ENCODE data around the gene GPR156. TPM values are rescaled to one million over a fixed set of nuclear protein-coding genes. Genes with fewer than 3 reads are reported as not detected.

Gene GPR156
- total and polyA plus RNA-seq, 9 of the 15 experiments (the other 6 are each of a cell fraction or from before 2014, with no cell fraction given): 0.07 to 0.14 (median 0.12) TPM; not detected in 5

- FAIRE-seq: no peak
- Histone ChIP-seq H3K4me3 (no peak overlapping the region), H3K4me2 (ENCODE audit: insufficient read depth, low read length) (no peak overlapping the region), H3K27me3 (ENCODE audit: control insufficient read depth in 2 of 2, insufficient read depth in 2 of 2, low read length in 2 of 2) (peaks cover 4 to 19% of the 10 kb centered on the region in 2 experiments; a peak in 4 of 5 replicates), H3K9ac (ENCODE audit: insufficient read depth in 1 of 2, low read depth in 2 of 2, low read length in 2 of 2) (no peak overlapping the region), H3K36me3 (ENCODE audit: control insufficient read depth, insufficient read depth, low read length) (no peaks in the 10 kb centered on the region), H2AFZ (ENCODE audit: low read depth, low read length) (no peak overlapping the region), H3K9me1 (ENCODE audit: control insufficient read depth, insufficient read depth, low read length) (no peaks in the 10 kb centered on the region), H4K20me1 (replicated peaks; ENCODE audit: control insufficient read depth, insufficient read depth, low read length) (no peaks in the 10 kb centered on the region), H3K9me3 (replicated peaks; ENCODE audit: control insufficient read depth, insufficient read depth, low read depth, low read length) (no peaks in the 10 kb centered on the region), H3K27ac (ENCODE audit: extremely low read depth, low read depth, low read length) (no peak overlapping the region), H3K79me2 (ENCODE audit: control insufficient read depth, insufficient read depth, low read length) (no peaks in the 10 kb centered on the region), H3K4me1 (replicated peaks in 1 of 2; ENCODE audit: control insufficient read depth in 2 of 2, insufficient read depth in 2 of 2, low read length in 2 of 2) (peaks cover 0 to 8% of the 10 kb centered on the region in 2 experiments; a peak in 2 of 5 replicates)
- in situ Hi-C loops (cut with MboI): no loop called here
- ChIA-PET CTCF (ENCODE audit: low intra/inter-chr PET ratio) (no interaction called here), POLR2A (interaction anchor here (1.0 kb wide), 1 partner anchor 18 kb away, joined by 4 read pairs; no protein-coding TSS in a partner anchor)
- WGBS (ENCODE audit: insufficient coverage, low coverage, missing lambda C conversion rate): 27% methylated on average over 3 of the region's 16 CpGs
- DNase-seq (ENCODE audit: extremely low read depth in 1 of 4, low spot score in 3 of 4): no peak
- ATAC-seq: no peak
- TF ChIP-seq DMBX1 (CRISPR knock-in tag; IDR thresholded peaks at IDR 0.05; ENCODE audit: borderline replicate concordance) (no peak), ASH1L (IDR thresholded peaks at IDR 0.05; ENCODE audit: borderline replicate concordance, low read depth, partially characterized antibody) (no peak), SOX6 (IDR thresholded peaks at IDR 0.05) (no peak), ZNF232 (CRISPR knock-in tag; IDR thresholded peaks at IDR 0.05) (no peak), SMAD1 (IDR thresholded peaks at IDR 0.05; ENCODE audit: low read depth, low read length, partially characterized antibody) (no peak), ZFP30 (CRISPR knock-in tag; IDR thresholded peaks at IDR 0.05; ENCODE audit: borderline replicate concordance) (no peak), PHF8 (IDR thresholded peaks at IDR 0.05; ENCODE audit: borderline replicate concordance, low read length) (no peak), ZNF696 (CRISPR knock-in tag; conservative IDR thresholded peaks at IDR 0.05) (no peak), XRCC3 (IDR thresholded peaks at IDR 0.05) (no peak), ZNF830 (CRISPR knock-in tag; IDR thresholded peaks at IDR 0.05) (no peak), NELFE (IDR thresholded peaks at IDR 0.05; ENCODE audit: insufficient read depth, insufficient read length) (no peak), ZNF717 (CRISPR knock-in tag; IDR thresholded peaks at IDR 0.05) (no peak), BDP1 (IDR thresholded peaks at IDR 0.05; ENCODE audit: insufficient read depth, insufficient read length) (no peak), NFE2 (IDR thresholded peaks at IDR 0.05; ENCODE audit: low read depth) (no peak), CBX1 (IDR thresholded peaks at IDR 0.05; ENCODE audit: low read depth) (no peak), ZNF507 (tag; conservative IDR thresholded peaks at IDR 0.05) (no peak)
- TF ChIP-seq, protein P1, sequence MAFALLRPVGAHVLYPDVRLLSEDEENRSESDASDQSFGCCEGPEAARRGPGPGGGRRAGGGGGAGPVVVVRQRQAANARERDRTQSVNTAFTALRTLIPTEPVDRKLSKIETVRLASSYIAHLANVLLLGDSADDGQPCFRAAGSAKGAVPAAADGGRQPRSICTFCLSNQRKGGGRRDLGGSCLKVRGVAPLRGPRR (CRISPR knock-in tag; IDR thresholded peaks at IDR 0.05): no peak
- intact Hi-C loops (cut with micrococcal nuclease): no loop called here
- no TSS peak for BruUV-seq (replicated peaks)
Observed at GRCh38 chr3:120289636-120290035, 4.6 kb upstream of the GPR156 start.

Data from K562 (cell line).